ENCODE data around the gene RASL11A.
A peak's percentile ranks its signal among the peaks of the same experiment; 100 is the strongest.

RASL11A gene

GRCh38 chr13:27242702-27243101 lies 27.9 kb upstream of the RASL11A start:
- H3K27ac ChIP-seq = no peak overlapping the region
- TF ChIP-seq ZFX (IDR thresholded peaks at IDR 0.05) (no peak), CTCF (conservative IDR thresholded peaks at IDR 0.05) (no peak)

GRCh38 chr13:27245610-27246009 lies 25.0 kb upstream of the RASL11A start:
- no peak for TF ChIP-seq CTCF (conservative IDR thresholded peaks at IDR 0.05)
- TF ChIP-seq ZFX (IDR thresholded peaks at IDR 0.05) = no peak

GRCh38 chr13:27250833-27251165 lies 19.8 kb upstream of the RASL11A start:
- peak overlapping the region; percentile 98 for H3K27ac ChIP-seq
- TF ChIP-seq CTCF (conservative IDR thresholded peaks at IDR 0.05) = no peak
- TF ChIP-seq ZFX (IDR thresholded peaks at IDR 0.05) = no peak

More at GRCh38 chr13:27245610-27246009, 25.0 kb upstream of the RASL11A start:
- no peak overlapping the region for H3K27ac ChIP-seq

- peak within 1 kb of the TSS; percentile 98 for H3K27ac ChIP-seq
- TF ChIP-seq CTCF (conservative IDR thresholded peaks at IDR 0.05) = no peak
- peak; percentile 100 for TF ChIP-seq ZFX (IDR thresholded peaks at IDR 0.05)
These were observed 19.2 kb upstream of the RASL11A start, which contains the start of gene RPL21 for GRCh38 chr13:27251166-27252091. TSS of gene RPL21 (plus strand) at chr13:27251558. CDS start at chr13:27253777, 2,219 bp downstream.

GRCh38 chr13:27252467-27252866 lies 18.2 kb upstream of the RASL11A start:
- H3K27ac ChIP-seq = peak overlapping the region; percentile 98
- TF ChIP-seq CTCF (conservative IDR thresholded peaks at IDR 0.05) (no peak), ZFX (IDR thresholded peaks at IDR 0.05) (no peak)

GRCh38 chr13:27257233-27257568 lies 13.4 kb upstream of the RASL11A start:
- TF ChIP-seq CTCF (conservative IDR thresholded peaks at IDR 0.05) (no peak), ZFX (IDR thresholded peaks at IDR 0.05) (no peak)
- H3K27ac ChIP-seq = no peak overlapping the region

- H3K27ac ChIP-seq = no peak overlapping the region
These were observed 12.9 kb upstream of the RASL11A start for GRCh38 chr13:27257648-27258253.

More at GRCh38 chr13:27257648-27258253, 12.9 kb upstream of the RASL11A start:
- no peak for TF ChIP-seq ZFX (IDR thresholded peaks at IDR 0.05)
- no peak for TF ChIP-seq CTCF (conservative IDR thresholded peaks at IDR 0.05)
